C4-2B (cell line): Measurements from ENCODE around the gene GBA2.

ENCODE experiments used
- H3K27ac ChIP-seq: fragments of 450-650 bp; 2 replicates; pipeline ENCODE4 v1.5.1; 2017
- CTCF ChIP-seq: fragments of 450-650 bp; conservative IDR thresholded peaks from 2 replicates; pipeline ENCODE4 v1.5.1; 2017; ENCODE audit warnings: mild to moderate bottlenecking
- ZFX ChIP-seq: fragments of 450-650 bp; IDR thresholded peaks from 2 replicates; pipeline ENCODE4 v1.6.1; 2017

Gene GBA2

DNA sequence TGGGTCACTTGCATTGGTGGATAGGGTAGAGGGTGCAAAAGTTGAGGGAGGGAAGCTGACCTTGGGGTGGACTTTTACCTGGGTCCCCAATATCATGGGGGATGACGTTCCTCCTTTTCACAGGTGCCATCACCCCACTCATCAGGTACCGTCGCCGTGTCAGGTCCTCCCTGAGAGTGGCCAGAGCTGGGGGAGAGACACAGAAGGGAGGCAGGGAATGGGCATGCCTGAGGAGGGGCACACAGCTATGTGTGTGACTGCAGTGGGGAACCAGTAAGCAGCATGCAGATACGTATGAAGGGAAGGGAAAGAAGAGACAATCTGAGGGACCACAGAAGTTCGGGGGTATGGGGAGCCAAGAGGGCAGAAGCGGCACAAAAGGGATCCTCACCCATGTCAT, 10.1 kb downstream of the GBA2 start:
- no peak overlapping the region for H3K27ac ChIP-seq
- TF ChIP-seq CTCF = no peak
- TF ChIP-seq ZFX = no peak

DNA sequence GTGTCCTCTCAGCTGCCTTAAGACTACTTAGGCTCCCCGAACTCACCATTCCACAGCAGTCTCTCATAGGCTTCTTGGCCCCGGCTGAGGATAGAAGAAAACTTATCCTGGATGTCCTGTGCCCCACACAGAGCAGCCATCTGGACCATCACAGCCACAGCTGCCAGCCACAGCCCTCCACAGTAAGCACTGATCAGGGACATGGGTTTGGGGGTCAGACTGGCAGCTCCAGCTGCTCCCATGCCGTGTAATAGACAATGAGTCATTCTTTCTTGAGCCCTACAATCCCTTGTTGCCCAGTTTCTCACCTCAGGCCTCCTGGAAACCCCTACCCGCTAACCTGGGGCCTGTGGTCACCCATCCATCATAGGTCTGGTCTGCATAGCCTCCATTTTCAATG, 10.8 kb downstream of the GBA2 start:
- H3K27ac ChIP-seq = no peak overlapping the region
- TF ChIP-seq ZFX (no peak), CTCF (no peak)

DNA sequence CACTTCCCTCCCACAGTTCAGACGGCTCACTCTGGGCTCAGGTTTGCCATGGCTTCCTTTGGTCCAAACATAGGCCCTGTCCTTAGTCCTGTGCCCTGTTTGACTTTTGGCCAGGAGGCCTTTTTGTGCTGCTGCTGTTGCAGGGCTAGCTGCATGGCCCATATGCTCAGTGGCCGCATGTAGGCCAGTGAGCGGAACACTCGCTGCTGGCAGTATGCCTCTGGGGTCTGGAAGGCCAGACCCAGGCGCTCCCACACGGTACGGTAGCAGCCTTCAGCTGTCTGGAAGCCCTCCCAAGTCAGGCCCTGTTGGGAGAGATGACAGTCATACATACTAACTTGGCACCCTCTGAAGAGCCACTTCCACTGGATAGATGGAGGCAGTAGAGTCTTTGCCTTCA, 11.9 kb downstream of the GBA2 start:
- TF ChIP-seq ZFX (no peak), CTCF (no peak)
- no peak overlapping the region for H3K27ac ChIP-seq

DNA sequence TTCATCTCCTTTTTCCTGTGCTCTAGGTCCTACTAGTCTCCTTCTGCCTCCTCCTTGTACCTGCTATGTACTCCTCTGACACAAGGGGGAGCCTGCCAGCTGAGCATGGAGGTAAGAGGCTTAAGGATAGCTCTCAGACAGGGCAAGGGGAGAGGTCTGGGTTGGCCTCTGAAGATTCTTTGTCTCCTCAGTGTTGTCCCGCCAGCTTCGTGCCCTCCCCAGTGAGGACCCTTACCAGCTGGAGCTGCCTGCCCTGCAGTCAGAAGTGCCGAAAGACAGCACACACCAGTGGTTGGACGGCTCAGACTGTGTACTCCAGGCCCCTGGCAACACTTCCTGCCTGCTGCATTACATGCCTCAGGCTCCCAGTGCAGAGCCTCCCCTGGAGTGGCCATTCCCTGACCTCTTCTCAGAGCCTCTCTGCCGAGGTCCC, 12.8 kb downstream of the GBA2 start:
- no peak overlapping the region for H3K27ac ChIP-seq
- peak; percentile 88 for TF ChIP-seq CTCF
- TF ChIP-seq ZFX = no peak

DNA sequence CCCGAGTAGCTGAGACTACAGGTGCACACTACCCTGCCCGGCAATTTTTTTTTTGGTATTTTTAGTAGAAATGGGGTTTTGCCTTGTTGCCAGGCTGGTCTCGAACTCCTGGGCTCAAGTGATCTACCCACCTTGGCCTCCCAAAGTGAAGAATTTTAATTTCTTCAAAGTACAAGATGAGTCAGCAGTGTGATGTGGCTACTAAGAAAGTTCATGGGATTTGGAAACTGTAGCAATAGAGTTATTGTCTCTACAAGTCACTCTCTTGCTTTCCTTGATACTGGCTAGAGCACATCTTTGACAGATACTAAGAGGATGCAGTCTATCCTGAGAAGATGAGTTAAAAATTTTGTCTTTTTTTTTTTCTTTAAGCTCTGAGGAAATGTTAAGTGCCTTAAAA, 14.9 kb downstream of the GBA2 start:
- H3K27ac ChIP-seq = no peak overlapping the region

DNA sequence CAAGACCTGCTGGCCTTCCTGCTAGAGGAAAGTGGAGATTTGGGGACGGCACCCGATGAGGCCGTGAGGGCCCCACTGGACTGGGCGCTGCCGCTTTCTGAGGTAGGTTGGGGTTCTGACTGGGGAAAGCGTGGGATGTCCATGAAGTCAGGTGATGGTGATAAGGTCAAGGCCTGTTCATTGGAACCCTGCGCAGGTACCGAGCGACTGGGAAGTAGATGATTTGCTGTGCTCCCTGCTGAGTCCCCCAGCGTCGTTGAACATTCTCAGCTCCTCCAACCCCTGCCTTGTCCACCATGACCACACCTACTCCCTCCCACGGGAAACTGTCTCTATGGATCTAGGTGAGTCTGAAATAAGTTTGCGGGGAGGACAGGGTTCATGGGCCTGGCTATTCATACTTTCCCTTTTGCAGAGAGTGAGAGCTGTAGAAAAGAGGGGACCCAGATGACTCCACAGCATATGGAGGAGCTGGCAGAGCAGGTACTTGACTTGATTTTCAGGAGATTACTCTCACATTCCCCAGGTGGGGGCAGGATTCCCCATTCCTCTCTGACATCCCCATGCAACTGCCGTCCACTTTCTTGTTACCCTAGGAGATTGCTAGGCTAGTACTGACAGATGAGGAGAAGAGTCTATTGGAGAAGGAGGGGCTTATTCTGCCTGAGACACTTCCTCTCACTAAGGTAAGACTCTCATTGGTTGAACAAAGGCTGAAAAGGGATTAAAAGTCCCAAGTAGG, 16.1 kb downstream of the GBA2 start:
- peak; percentile 48 for TF ChIP-seq CTCF
- TF ChIP-seq ZFX = no peak; the same call in 1 of the 2 replicates
- H3K27ac ChIP-seq = peak overlapping the region; percentile 73

More for the DNA sequence above, 14.9 kb downstream of the GBA2 start:
- TF ChIP-seq ZFX = no peak
- no peak for TF ChIP-seq CTCF

GRCh38 chr9:35732185-35732799, 16.7 kb downstream of the GBA2 start, which contains the start of the genes CREB3 and TLN1:
Gene CREB3 (plus strand): TSS chr9:35732666. CDS start chr9:35732773, 107 bp downstream.
Gene TLN1 (minus strand): TSS chr9:35732195. CDS start chr9:35725694, 6,501 bp downstream.
- TF ChIP-seq CTCF = peak; percentile 36; the same call in 1 of the 2 replicates
- TF ChIP-seq ZFX = peak; percentile 51
- peak within 1 kb of the TSS; percentile 73 for H3K27ac ChIP-seq
